GM18861 (cell line): ENCODE data around the gene DUS2.
"Not testable (repeated sequence)": the region's sequence is repeated elsewhere in the genome, so short reads cannot be mapped to it uniquely, and the experiment has no call there.

Source experiments
- ATAC-seq: cut with Tn5 transposase; IDR thresholded peaks from one replicate; pipeline ENCODE4 v1.9.1; 2021; ENCODE audit not compliant: unreplicated experiment

DUS2 gene

GRCh38 chr16:68117884-68118283 lies 94.8 kb downstream of the DUS2 start:
- no peak for ATAC-seq

GRCh38 chr16:68118954-68119353 lies 95.9 kb downstream of the DUS2 start:
- ATAC-seq = not testable (repeated sequence)

GRCh38 chr16:68120496-68120895 lies 97.4 kb downstream of the DUS2 start:
- ATAC-seq = not testable (repeated sequence)

- ATAC-seq = no peak
These were observed 103.3 kb downstream of the DUS2 start for GRCh38 chr16:68126395-68126794.

GRCh38 chr16:68128577-68129305 lies 105.7 kb downstream of the DUS2 start:
- ATAC-seq = no peak
